ENCODE results near the gene CA11.

CA11 gene

DNA sequence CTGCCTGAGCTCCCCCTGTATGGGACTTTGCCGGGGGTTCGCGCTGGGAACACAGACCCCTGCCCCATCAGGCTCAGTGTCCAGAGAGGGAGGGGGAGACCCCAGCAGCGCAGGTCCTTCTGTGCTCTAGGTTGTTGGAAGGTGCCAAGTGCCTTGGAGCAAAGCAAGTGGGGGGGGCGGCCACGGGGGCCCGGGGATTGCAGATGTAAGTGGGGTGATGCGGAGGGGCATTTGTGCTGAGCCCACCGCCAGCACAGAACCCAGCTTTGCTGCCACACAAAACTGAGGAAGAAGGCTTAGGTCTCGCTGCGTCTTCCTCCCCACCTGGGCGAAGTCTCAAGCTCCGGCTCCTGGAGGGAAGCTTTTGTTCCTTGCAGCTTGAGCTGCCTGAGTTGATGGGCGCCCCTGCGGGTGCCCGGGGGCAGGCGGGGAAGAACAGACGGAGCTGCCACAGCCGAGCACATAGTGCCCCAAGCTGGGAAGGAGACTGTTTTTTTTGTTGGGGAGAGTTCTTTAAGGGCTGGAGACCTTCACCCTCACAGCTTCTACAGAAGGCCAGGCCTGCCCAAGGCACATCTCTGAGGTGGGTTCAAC lies 28.3 kb upstream of the CA11 start:
- no peak overlapping the region for H3K4me3 ChIP-seq (ENCODE audit: low read depth, low read length)
- TF ChIP-seq, protein P1, sequence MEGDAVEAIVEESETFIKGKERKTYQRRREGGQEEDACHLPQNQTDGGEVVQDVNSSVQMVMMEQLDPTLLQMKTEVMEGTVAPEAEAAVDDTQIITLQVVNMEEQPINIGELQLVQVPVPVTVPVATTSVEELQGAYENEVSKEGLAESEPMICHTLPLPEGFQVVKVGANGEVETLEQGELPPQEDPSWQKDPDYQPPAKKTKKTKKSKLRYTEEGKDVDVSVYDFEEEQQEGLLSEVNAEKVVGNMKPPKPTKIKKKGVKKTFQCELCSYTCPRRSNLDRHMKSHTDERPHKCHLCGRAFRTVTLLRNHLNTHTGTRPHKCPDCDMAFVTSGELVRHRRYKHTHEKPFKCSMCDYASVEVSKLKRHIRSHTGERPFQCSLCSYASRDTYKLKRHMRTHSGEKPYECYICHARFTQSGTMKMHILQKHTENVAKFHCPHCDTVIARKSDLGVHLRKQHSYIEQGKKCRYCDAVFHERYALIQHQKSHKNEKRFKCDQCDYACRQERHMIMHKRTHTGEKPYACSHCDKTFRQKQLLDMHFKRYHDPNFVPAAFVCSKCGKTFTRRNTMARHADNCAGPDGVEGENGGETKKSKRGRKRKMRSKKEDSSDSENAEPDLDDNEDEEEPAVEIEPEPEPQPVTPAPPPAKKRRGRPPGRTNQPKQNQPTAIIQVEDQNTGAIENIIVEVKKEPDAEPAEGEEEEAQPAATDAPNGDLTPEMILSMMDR (IDR thresholded peaks at IDR 0.05; ENCODE audit: low read depth, low read length, missing control alignments) = no peak

DNA sequence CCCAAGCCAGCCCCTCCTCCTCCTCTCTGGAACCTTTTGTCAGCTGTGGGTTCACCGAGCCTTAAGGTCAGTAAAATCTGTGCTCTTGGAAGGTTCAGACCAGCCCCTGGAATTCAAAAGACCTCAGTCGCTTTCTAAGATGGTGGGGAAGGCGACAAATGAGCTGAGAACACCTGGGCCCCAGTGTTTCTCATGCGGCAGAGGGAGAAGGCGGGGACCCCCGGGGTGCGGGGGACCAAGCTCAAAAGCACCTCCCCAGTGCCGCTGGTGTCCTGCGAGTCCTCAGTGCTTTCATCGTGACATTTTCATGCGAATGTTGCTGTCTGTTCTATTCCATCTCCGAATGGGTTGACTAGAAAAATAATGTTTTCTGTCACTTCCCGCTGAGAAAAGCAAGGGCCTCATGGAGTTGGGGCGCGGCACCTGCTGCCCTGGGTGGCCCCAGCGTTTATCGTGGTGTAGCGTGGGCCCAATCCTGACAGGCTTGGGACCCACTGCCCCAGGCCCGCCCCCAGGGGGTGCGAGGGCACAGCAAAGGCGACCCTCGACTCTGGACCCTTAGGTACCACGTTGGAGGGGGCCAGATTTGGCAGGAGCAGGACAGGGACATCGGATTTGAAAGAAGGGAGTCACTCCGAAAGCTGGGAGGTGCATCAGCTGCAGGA lies 27.6 kb upstream of the CA11 start:
- no peak overlapping the region for H3K4me3 ChIP-seq (ENCODE audit: low read depth, low read length)
- TF ChIP-seq, protein P1 (IDR thresholded peaks at IDR 0.05; ENCODE audit: low read depth, low read length, missing control alignments) = no peak
- no peak for DNase-seq (ENCODE audit: low read depth)

More for the DNA sequence above, 28.3 kb upstream of the CA11 start:
- no peak for DNase-seq (ENCODE audit: low read depth)

DNA sequence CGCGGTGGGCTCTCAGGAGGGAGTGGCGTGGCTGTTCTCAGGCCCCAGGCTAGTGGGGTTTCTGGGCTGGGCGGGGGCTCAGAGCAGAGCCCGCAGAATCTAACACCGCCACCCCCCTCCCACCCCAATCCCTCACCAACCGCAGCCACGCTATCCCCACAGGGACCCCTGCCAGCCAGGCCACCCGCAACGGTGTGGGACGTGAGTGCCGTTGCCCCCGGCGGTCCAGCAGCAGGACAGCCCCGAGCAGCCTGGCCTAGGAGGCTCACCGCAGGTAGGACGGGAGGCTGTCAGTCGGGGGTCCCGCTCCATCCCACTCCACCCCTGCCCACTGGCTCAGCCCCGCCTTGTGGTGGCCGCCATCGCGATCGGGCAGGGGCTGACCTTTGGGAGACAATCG lies 27.0 kb upstream of the CA11 start, which contains the start of gene NTN5:
TSS of gene NTN5 (minus strand) at position 24 of the 400 bp plus-strand sequence. CDS start 2,031 bp downstream, outside the sequence.
- TF ChIP-seq, protein P1 (IDR thresholded peaks at IDR 0.05; ENCODE audit: low read depth, low read length, missing control alignments) = no peak
- no peak for DNase-seq (ENCODE audit: low read depth)
- no peak within 1 kb of the TSS for H3K4me3 ChIP-seq (ENCODE audit: low read depth, low read length)

DNA sequence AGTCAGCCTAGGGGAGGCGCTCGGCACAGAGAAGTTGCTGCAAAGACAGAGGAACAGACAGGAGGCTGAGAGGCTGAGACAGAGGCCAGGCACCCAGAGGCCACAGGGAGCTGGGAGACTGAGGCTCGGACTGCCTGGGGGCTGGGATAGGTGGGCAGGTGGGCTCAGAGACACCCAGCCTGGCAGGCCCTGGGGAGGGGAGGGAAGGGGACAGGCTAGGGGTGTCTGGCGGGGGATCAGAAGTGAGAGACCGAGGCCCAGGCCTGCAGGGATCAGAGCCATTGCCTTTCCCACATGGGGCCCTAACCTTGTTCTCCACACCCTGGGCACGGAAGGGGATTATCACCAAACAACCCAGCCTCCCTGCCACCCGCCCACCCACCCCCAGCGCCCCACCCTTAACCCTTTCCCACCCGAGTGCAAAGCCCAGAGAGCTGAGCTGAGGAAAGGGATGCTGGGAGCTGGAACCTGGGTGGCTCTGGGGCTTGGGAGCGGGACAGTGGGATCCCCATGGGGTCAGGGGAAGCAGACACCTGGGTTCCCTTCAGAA lies 25.5 kb upstream of the CA11 start:
- H3K4me3 ChIP-seq (ENCODE audit: low read depth, low read length) = no peak overlapping the region
- TF ChIP-seq, protein P1 (IDR thresholded peaks at IDR 0.05; ENCODE audit: low read depth, low read length, missing control alignments) = no peak
- no peak for DNase-seq (ENCODE audit: low read depth)

DNA sequence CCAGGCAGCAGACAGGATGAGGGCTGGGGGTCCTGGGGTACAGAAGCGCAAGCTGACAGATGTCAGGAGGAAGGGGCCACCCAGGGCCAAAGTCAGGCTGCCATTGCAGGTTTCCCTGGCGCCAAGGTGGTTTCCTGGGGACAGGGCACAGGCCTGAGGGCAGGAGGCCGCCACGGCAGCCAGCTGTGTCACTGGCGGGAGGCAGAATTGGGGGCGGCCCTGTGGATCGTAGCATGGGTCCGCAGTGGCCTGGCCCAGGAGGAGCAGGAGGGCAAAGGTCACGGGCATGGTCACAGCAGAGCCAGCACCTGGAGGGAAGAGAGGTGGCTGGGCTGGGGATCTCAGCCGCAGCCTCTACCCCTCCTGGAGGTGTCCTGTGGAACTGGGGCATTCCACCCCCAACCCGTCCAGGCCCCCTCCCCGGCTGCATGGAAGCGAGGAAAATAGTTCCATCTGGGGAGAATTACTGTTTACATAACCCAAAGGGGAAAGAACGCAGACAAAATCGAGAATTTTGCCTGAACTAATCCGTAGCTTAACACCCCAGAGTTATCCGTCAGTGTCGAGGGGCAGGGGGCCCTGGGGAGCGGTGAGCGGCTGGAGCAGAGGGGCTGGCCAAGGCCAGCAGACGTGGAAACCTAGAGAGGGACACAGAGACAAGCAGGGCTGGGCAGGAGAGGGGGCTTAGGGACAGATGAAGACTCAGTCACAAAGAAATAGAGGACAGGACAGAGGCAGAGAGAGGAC lies 24.9 kb upstream of the CA11 start:
- H3K4me3 ChIP-seq (ENCODE audit: low read depth, low read length) = no peak overlapping the region
- DNase-seq (ENCODE audit: low read depth) = no peak
- TF ChIP-seq, protein P1 (IDR thresholded peaks at IDR 0.05; ENCODE audit: low read depth, low read length, missing control alignments) = no peak

DNA sequence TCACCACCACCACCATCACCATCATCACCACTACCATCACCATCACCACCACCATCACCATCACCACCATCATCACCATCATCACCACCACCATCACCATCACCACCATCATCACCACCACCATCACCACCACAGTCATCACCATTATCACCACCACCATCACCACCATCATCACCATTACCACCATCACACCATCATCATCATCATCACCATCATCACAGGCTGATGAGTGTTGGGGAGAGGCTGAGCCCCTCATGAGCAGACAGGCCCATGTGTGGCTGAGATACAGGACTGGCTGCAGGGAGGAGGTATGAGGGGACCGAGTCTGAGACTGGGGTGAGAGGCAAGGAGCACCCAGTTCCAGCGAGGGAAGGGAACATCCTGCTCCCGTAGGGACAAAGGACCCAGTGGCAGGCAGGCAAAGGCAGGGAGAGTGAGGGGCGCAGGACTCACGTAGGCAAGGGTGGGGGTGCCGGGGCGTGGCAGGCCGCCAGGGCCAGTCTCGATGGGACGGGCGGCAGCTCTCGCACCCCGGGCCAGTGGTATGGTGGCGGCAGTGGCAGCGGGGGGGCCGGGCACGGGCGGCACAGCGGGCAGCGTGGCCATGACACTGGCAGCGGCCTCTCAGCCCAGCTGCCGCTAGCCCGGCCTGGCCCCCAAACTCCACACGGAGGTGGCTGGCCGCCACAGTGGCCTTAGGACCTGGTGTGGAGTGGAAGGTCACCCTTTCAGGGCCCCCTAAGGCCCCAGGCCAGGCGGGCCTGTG lies 24.1 kb upstream of the CA11 start:
- DNase-seq (ENCODE audit: low read depth) = no peak
- TF ChIP-seq, protein P1 (IDR thresholded peaks at IDR 0.05; ENCODE audit: low read depth, low read length, missing control alignments) = no peak
- no peak overlapping the region for H3K4me3 ChIP-seq (ENCODE audit: low read depth, low read length)

Data from GM12864 (cell line).